K562 treated with DMSO at 1 percent for 4 hours (cell line): ENCODE measurements around the gene SART1. TPM values are rescaled to one million over a fixed set of nuclear protein-coding genes. Genes with fewer than 3 reads are reported as not detected.

Source experiments
- total RNA-seq: library from RNA; unstranded; fragments of 300-600 nt; gene quantifications from 2 replicates; pipeline ENCODE4 v1.2.3, GENCODE V29; 2022; ENCODE audit not compliant: insufficient read depth

Gene SART1
- 64.4 and 73.6 TPM in 2 replicates for total RNA-seq

GRCh38 chr11:65961267-65962140 is at the start of gene SART1:
Gene SART1 (plus strand): TSS chr11:65961734. CDS start chr11:65961781, 47 bp downstream.

GRCh38 chr11:65918211-65919140 is 43.1 kb upstream of the SART1 start, which contains the start of gene C11orf68:
Gene C11orf68 (minus strand): TSS chr11:65919062. CDS start chr11:65919031, 31 bp downstream.

GRCh38 chr11:65919141-65919572 is 42.4 kb upstream of the SART1 start, which contains the start of gene DRAP1:
Gene DRAP1 (plus strand): TSS chr11:65919426. CDS start chr11:65919502, 76 bp downstream.

GRCh38 chr11:65945430-65945911 is 16.1 kb upstream of the SART1 start, which contains the start of gene TSGA10IP:
Gene TSGA10IP (plus strand): TSS chr11:65945480. CDS start chr11:65945676, 196 bp downstream.

GRCh38 chr11:66001942-66002647 is 40.6 kb downstream of the SART1 start, which contains the start of the genes BANF1 and EIF1AD:
Gene BANF1 (plus strand): TSS chr11:66002503. CDS start chr11:66003251, 748 bp downstream.
Gene EIF1AD (minus strand): TSS chr11:66002157. CDS start chr11:66000389, 1,768 bp downstream.

GRCh38 chr11:66011785-66012303 is 50.3 kb downstream of the SART1 start, which contains the start of gene CST6:
Gene CST6 (plus strand): TSS chr11:66012008. CDS start chr11:66012045, 37 bp downstream.

GRCh38 chr11:66026017-66026529 is 64.5 kb downstream of the SART1 start, which contains the start of gene CATSPER1:
Gene CATSPER1 (minus strand): TSS chr11:66026479. CDS start chr11:66026379, 100 bp downstream.

Other genes starting within 250 kb of the SART1 start
- gene KAT5, start 249.5 kb upstream of the SART1 start, total RNA-seq, result 26.4 and 36.7 TPM in 2 replicates
- gene RNASEH2C, start 240.9 kb upstream of the SART1 start, total RNA-seq, result 24.6 and 34.7 TPM in 2 replicates
- 25.5 and 28.9 TPM in 2 replicates for gene AP5B1, start 180.8 kb upstream of the SART1 start, total RNA-seq
- not detected in 2 replicates for gene OVOL1, start 174.7 kb upstream of the SART1 start, total RNA-seq
- not detected in 2 replicates for gene SNX32, start 127.8 kb upstream of the SART1 start, total RNA-seq
- 715 and 721 TPM in 2 replicates for gene CFL1, start 103.6 kb upstream of the SART1 start, total RNA-seq
- gene MUS81, start 101.3 kb upstream of the SART1 start, total RNA-seq, result 69.2 and 73.6 TPM in 2 replicates
- gene EFEMP2, start 88.9 kb upstream of the SART1 start, total RNA-seq, result 2.3 TPM in 1 of 2 replicates, not detected in the other
- not detected in 2 replicates for gene CTSW, start 81.9 kb upstream of the SART1 start, total RNA-seq
- gene FIBP, start 73.3 kb upstream of the SART1 start, total RNA-seq, result 49.6 and 55.0 TPM in 2 replicates
- 36.9 and 41.3 TPM in 2 replicates for gene CCDC85B, start 71.1 kb upstream of the SART1 start, total RNA-seq
- 4.6 and 7.2 TPM in 2 replicates for gene FOSL1, start 61.3 kb upstream of the SART1 start, total RNA-seq
- 50.5 and 55.0 TPM in 2 replicates for gene C11orf68, start 42.7 kb upstream of the SART1 start, total RNA-seq
- 133 and 159 TPM in 2 replicates for gene DRAP1, start 42.3 kb upstream of the SART1 start, total RNA-seq
- gene TSGA10IP, start 16.3 kb upstream of the SART1 start, total RNA-seq, result not detected in 2 replicates
- gene EIF1AD, start 40.4 kb downstream of the SART1 start, total RNA-seq, result 33.9 and 39.2 TPM in 2 replicates
- gene BANF1, start 40.8 kb downstream of the SART1 start, total RNA-seq, result 201 and 212 TPM in 2 replicates
- not detected in 2 replicates for gene CST6, start 50.3 kb downstream of the SART1 start, total RNA-seq
- gene CATSPER1, start 64.7 kb downstream of the SART1 start, total RNA-seq, result not detected in 2 replicates
- gene GAL3ST3, start 87.4 kb downstream of the SART1 start, total RNA-seq, result not detected in 2 replicates
- gene SF3B2, start 90.6 kb downstream of the SART1 start, total RNA-seq, result 197 and 236 TPM in 2 replicates
- gene PACS1, start 108.5 kb downstream of the SART1 start, total RNA-seq, result 26.7 and 27.9 TPM in 2 replicates